ENCODE data around the gene TTLL5.
A peak's percentile ranks its signal among the peaks of the same experiment; 100 is the strongest.

Gene TTLL5

DNA sequence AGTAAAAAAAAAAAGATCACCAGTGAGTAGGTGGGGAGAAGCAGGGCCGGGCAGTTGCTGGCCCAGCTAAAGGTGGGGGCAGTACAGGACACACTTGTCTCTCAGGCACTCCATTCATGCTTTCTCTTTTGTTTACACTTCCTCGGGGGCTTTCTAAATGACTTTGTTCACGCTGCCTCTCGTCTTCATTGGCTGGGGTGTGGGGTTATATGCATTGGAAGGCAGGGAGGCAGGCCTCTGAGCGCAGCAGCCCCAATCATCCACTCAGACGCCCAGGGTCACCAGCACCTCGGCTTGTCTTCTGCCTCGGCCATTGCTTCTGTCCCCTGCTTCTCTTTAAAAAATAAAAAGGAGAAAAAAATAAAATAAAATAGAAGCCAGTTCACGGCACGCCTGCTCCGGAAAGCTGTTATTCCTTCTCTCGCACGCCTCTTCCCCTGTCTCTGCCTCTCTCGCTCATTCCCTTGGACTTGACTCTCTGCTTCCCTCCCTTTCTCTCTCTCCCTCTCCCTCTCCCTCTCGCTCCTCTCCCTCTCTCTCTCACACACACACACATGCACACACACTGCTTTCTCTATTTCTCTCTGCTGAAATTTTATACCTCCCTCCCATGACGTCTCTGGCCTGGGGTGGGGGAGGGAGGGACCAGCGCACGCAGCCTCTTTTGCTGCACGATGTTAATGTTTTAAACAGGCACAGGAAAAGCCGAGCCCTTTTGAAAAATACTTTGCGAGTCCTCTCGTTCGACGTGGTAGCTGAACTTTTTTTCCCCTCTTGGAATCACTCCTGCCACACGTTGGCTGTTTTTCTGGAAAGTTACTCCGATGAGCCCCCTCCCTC lies 320.6 kb downstream of the TTLL5 start, which contains the start of gene TGFB3:
Gene TGFB3, minus strand, starts transcription at position 570 of the 840 bp plus-strand sequence. CDS start 1,102 bp downstream, outside the sequence.
- DNase-seq (ENCODE audit: low read depth) = peak; percentile 81
- TF ChIP-seq, protein P1, sequence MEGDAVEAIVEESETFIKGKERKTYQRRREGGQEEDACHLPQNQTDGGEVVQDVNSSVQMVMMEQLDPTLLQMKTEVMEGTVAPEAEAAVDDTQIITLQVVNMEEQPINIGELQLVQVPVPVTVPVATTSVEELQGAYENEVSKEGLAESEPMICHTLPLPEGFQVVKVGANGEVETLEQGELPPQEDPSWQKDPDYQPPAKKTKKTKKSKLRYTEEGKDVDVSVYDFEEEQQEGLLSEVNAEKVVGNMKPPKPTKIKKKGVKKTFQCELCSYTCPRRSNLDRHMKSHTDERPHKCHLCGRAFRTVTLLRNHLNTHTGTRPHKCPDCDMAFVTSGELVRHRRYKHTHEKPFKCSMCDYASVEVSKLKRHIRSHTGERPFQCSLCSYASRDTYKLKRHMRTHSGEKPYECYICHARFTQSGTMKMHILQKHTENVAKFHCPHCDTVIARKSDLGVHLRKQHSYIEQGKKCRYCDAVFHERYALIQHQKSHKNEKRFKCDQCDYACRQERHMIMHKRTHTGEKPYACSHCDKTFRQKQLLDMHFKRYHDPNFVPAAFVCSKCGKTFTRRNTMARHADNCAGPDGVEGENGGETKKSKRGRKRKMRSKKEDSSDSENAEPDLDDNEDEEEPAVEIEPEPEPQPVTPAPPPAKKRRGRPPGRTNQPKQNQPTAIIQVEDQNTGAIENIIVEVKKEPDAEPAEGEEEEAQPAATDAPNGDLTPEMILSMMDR (IDR thresholded peaks at IDR 0.05; ENCODE audit: insufficient read depth, low read depth, low read length, missing control alignments) = no peak
- H3K4me3 ChIP-seq (ENCODE audit: low read length) = peak within 1 kb of the TSS; percentile 57

DNA sequence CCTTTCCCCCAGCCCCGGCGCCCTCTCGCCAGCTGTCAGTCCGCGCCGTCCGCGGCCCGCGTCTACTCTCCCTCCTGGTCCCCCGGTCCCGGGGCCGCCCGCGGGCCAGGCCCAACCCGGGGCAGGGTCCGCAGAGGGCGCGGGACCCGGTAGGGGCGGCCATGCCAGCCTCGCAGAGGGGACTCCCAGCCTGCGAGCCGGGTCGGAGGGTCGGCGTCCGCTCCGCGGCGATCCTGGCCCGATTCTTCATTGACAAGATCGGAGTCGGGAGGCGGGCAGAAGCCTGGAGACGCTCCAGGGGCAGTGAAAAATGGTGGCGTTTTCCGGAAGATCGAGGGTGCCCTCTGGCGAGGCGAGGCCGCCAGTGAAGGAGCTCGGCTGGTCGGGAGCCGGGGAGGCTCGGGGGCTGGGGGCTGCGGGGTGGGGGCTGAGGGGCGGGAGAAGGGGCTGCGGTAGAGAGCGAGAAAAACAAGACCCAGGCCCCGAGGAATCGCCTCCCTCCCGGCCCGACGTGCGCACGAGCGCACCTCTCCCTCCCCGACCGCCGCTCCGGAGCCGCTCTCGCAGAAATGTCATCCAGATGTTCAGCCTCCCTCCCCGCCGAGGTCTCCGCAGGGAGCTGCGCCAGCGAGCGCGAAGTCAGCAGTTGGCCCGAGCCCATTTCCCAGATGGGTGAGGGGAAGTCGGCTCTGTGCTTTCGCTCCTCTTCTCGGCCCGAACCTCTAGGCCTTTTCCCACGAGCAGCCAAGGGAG lies 321.4 kb downstream of the TTLL5 start:
- TF ChIP-seq, protein P1 (IDR thresholded peaks at IDR 0.05; ENCODE audit: insufficient read depth, low read depth, low read length, missing control alignments) = peak; percentile 66
- peak overlapping the region; percentile 57 for H3K4me3 ChIP-seq (ENCODE audit: low read length)
- peak; percentile 80 for DNase-seq (ENCODE audit: low read depth)

DNA sequence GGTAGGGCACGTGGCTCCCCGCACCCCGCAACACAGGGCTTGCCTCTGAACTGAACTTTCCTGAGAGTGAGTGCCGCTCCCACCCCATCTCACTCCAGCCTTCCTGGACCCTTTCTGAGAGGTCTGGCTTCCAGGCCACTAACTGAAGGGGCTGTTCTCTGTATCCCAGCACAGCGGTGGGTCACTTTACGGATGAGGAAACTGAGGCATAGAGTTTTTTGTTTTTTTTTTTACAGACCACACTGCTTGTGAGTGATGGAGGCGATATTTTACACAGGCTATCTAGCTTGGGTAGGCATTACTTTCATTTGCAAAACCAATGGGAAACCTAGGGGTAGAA lies 321.9 kb downstream of the TTLL5 start:
- TF ChIP-seq, protein P1 (IDR thresholded peaks at IDR 0.05; ENCODE audit: insufficient read depth, low read depth, low read length, missing control alignments) = no peak

DNA sequence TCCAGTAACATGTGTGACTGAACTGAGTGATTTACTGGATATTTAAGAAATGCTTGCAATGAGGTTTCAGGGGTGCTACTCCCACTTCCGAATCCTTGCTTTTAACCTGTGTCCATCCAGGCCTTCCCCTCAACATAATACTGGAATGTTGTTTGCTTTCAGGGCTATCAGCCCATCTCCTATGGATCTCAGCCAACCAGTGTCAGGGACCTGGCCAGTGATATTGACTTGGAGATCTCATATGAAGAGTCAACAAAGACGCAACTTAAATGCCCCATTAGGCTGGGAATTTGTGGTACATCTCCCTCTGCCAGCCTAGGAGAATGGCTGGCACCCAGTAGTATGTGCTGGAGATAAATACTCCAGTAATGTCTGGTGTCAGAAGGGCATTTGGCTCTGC lies 323.6 kb downstream of the TTLL5 start:
- no peak for DNase-seq (ENCODE audit: low read depth)
- no peak overlapping the region for H3K4me3 ChIP-seq (ENCODE audit: low read length)
- TF ChIP-seq, protein P1 (IDR thresholded peaks at IDR 0.05; ENCODE audit: insufficient read depth, low read depth, low read length, missing control alignments) = no peak

More for the DNA sequence above, 321.9 kb downstream of the TTLL5 start:
- peak overlapping the region; percentile 57 for H3K4me3 ChIP-seq (ENCODE audit: low read length)
- no peak for DNase-seq (ENCODE audit: low read depth)

DNA sequence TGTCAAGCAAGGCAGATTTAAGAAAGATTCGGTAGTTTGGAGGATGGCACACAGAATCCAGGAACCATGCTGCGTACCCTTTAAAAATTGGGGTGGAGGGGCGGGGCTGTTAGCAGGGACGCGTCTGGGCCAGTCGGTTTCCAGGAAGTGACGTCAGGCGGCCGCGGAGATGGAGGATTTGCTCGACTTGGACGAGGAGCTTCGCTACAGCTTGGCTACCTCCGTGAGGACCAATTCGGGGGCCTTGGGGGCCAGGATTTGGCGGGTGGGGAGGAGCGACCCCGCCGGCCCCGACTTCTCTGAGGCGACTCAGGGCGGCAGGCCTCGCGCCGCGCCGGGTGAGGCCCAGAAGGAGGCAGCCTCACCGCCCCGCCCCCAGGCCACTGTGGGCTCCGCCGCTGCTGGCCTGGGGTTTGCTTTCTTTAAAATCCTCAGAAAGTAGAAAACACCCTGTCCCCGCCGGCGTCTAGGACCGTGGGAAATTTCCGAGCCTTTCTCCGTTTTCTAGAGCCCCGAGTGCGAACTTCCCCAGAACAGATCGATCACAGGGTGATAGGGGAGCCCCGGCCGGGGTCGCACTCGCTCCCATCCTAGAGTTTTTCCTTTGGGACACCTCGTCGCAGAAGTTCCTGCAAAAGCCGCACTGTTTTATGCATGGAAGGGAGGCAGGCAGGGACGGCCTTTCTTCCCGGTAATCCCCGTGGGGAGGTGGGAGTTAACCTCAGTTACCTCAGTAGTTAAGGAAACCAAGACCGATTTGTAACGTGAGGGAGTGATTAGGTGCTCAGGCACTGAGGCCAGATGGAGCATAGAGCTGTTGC lies 324.8 kb downstream of the TTLL5 start, which contains the start of gene IFT43:
Gene IFT43, plus strand, starts transcription at position 146 of the 821 bp plus-strand sequence. Its CDS starts 24 bp downstream, at position 170.
- TF ChIP-seq, protein P1 (IDR thresholded peaks at IDR 0.05; ENCODE audit: insufficient read depth, low read depth, low read length, missing control alignments) = no peak
- DNase-seq (ENCODE audit: low read depth) = peak; percentile 85
- H3K4me3 ChIP-seq (ENCODE audit: low read length) = peak within 1 kb of the TSS; percentile 74

DNA sequence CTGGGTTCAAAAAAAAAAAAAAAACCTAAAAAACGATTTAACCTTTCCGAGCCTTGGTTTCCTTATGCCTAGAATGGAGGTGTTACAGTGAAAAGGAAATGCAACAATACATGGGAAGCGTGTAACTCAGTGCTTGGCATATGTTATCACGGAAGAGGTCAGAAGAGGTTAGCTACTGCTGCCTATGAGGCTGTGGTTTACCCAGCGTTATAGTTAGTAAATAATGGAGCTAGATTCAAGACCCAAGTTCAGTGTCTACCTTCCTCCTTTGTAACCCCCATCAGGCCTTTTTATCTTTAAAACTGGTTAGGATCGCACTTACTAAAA lies 325.4 kb downstream of the TTLL5 start:
- H3K4me3 ChIP-seq (ENCODE audit: low read length) = peak overlapping the region; percentile 74
- no peak for DNase-seq (ENCODE audit: low read depth)
- TF ChIP-seq, protein P1 (IDR thresholded peaks at IDR 0.05; ENCODE audit: insufficient read depth, low read depth, low read length, missing control alignments) = no peak
